ENCODE results near the gene RERE.

Gene RERE

DNA sequence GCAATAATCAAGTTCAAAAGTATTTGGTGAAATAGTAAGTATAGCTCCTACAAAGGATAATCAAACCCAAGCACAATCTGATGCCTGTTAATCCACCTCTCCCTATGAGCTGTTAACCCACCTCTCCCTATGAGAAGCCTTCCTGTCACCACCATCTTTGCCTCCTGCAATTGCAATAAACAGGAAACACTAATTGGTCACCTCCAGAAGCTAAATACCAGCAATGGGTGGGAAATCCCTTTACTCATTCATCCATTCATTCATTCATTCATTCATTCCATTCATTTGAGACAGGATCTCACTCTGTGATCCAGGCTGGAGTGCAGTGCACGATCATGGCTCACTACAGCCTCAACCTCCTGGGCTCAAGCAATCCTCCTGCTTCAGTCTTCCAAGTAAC, 132.8 kb downstream of the RERE start:
- DNase-seq = no peak

DNA sequence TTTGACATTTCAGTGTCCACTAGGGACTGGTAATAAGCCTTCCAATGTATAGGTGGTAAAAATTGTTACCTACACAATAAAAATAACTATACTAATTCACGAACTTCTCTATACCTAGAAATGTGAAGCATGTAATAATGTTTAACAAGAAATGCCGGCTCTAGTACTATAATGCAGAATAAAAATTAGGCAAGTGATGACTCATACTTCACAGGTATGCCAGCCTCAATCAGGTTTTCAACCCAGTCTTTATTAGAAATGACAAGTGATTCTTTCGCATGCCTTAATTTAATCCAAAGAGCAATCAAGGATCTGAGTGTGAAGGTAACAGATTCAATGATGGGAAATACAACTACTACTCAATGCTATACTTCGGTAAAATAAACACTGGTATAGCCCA, 134.9 kb downstream of the RERE start:
- no peak for DNase-seq

DNA sequence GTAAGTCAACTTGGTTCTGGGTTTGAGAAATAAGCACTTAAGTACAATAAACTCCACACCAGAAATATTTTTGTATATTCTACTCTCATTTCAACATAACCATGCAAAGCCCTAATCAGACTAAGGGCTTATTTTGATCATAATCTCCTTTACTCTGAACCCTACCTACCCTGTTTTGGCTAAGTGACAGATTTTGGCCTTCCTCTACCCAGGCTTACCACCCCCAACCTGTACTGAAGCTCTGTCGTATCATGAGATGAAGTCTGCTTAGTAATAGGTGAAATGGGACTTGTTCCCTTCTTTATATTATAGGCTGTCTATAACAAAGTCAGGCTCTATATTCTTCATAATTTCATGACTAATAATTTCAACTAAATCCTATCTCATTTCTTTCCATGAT, 135.5 kb downstream of the RERE start:
- no peak for DNase-seq

DNA sequence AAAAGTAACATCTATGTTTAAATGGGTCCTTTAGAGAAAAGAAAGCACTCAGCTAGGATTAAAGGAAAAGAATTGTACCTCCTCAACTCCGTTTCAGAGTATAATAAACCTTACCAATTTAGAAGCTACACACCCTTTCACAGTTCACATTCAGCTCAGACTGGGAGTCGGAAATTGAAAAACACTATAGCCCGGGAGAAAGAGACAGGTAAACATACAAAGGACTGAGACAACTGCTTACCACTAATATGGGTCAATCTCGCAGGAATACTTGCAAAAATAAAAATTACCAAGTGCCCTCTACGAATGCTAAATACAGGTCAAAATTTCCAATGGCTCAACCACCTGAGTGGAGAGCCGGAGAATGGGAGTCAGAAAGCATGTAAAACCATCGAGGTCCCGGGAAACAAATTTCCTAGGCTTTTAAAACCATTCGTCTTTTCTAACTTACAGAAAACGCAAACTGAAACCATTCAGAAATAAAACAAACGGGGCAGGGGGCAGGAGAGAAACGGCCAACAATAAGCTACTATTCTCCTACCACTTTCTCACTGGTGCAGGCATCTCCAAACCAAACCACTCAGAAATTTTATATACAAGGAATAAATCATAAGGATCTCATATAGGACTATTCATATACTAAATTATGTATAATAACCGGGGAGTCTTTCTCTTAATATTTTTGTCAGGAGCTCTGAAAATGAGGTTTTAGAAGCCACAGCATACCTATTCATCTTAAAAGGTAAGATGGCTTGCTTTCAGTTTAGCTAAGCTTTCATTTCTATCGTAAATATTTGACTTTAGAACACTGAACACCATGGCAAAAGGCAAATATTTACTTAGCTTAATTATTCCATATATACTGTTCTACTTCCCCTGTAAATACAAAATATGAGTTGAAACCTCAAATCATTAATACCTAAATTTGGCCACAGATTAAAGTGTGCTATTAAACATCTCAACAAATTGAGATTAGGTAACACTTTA, 136.5 kb downstream of the RERE start:
- DNase-seq = no peak

DNA sequence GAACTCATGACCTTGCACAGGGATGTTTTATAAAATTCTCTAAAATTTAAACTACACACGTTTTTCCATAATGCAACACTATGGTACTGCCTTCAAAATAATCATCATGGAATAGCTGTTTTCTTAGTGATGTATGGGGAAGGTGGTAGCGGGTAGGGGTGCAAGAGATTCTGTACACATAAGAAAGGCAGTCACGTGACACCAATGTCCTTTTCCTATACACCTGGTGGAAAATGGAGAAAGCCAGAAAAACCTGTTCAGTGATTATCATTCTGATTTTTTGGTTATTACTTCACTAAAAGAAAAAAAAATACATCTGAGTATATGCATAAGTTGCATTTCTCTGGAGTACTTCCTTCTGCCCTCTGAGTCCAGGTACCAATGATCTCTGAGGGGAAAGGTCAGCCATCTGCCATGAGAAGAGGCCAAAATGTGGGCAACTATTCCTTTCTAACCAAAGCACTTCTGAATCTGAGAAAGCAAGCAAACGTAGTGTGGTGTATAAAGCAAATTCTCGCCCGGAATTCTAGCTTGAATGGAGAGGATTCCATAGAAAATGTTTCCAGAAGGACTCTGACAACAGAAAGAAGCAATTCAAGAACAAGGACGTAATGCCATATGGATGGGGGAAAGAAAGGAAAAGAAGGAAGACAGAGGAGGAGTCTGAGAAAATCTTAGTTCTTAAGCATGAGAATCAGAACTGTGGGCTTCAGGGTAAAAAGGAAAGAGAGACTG, 137.3 kb downstream of the RERE start:
- no peak for DNase-seq

DNA sequence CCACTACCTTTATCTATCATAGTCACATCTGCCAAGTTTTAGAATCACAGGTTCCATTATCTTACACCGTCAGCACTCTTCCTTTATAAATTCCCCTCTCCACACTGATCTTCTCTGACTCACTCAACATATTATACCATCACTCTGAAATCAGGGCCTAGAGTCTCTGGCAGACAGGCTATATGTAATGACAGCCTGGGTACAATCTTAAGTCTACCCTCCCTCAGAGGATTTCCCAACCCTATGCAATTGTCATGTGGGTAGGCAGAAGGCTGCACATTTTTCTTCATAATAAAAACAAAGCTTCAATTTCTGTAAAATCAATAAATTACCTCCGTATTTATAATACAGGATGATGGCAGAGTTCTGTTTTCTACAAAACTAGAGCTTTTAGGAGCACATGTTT, 138.0 kb downstream of the RERE start:
- DNase-seq = no peak

DNA sequence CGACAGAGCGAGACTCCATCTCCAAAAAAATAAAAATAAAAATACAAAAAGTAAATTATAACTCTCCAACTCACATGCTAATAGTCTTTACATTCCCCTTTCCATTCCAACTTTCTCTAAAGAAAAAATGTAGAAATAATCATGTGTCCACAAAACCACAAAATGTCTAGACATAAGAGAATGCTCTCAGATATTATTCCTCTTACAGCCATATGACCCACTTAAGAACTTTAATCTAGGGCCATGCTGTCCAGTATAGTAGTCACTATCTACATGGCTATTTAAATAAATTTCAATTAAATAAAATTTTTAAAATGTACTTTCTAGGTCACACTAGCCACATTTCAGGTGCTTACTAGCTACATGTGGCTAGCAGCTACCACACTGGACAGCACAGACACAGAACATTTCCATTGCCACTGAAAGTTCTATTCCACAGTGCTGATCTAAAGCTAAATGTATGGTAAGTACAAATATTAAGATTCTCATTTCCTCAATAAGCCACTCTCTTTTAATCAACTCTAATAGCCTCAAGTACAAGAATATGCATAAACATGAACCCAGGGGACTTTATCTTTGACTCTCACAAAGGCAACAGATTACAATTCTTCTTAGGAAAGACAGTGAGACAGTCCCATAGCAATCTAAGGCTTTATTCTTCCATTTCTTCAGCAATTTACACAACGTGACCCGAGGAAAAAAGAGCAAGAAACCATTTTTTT, 138.6 kb downstream of the RERE start:
- DNase-seq = no peak

DNA sequence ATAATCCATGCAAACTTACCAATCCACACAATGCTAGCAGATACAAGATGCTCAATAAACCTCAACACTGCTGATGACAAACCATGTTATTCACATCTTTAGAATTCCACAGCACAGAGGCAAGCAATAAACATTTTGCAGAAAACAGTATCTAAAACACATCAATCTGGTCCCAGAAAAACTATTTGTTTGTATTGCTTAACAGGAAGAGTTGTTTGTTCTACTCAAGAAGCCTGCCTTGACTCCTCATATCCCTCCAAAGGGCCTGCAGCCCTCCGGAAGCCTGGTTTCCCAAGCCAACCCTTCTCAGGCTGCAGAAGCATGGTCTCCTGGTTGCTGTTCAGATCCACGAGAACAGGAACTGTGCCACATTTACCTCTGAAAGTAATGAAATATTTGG, 139.7 kb downstream of the RERE start:
- no peak for DNase-seq

DNA sequence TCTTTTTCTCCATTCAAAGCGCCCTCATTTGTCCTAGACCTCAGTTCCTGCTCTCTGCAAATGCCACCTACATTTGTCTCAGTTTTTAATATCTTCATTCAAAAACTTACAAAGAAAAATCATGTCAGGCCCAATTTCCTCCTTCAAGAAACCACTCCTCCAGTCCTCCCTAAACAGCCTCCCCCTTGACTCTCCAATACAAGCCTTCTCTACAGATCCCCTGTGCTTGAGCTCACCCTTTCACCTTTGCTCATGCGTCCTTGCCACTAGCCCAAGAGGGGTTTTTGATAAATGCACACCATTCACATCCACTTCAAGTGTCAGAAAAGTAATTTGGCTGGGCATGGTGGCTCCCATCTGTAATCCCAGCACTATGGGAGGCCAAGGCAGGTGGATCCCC, 140.6 kb downstream of the RERE start:
- DNase-seq = no peak

DNA sequence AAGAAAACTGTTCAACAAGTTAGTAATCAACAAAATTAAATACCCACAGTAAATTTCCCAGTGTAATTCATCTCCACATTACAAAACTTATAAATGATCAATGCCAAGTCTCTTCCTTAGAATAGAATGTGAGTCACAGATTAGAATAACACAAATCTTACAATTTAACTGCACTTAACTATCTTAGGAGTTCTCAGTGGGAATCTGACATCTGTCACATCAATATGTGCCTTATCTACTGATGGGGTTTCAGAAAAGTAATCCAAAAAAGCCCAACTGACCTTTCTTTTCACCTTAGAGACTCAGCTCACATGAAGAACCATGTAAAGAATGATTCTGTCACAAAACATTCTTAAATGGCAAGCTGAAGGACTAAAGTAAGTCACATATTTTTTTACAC, 141.4 kb downstream of the RERE start:
- DNase-seq = no peak

DNA sequence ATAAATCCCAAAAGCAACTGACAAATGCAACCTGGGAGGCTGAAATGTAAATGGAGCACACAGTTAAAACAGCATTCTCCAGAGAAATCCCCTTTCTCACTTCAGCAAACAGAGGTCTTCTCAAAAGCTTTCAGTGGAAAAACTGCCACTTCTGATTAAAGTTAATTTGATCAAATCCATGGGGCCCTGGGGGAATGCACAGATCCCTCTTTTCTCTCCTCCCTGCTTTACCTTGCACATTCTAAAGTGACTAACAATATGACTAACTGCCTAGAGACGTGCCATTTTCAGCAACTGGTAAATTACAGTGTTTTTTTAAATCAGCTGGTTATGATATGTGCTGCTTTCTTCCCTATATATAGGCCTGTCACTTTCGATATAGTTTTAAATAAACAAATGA, 142.5 kb downstream of the RERE start:
- DNase-seq = no peak

DNA sequence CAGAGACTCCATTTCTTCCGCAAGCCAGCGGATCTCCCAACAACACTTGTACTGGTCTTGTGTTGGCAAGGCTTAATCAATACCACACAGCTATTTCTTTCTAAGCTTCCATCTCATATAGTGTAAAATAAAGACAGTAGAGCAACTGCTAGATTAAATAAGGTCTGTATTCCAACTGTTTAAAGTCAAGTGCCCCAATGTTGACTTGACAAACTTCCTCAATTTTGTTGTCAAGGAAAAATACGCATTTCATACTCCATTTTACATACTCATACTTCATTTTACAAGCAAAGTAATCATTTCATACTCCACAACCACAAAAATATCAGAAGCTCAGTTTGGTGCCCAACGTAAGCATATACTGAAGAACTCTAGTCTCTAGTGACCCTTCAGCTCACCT, 143.0 kb downstream of the RERE start:
- DNase-seq = no peak

DNA sequence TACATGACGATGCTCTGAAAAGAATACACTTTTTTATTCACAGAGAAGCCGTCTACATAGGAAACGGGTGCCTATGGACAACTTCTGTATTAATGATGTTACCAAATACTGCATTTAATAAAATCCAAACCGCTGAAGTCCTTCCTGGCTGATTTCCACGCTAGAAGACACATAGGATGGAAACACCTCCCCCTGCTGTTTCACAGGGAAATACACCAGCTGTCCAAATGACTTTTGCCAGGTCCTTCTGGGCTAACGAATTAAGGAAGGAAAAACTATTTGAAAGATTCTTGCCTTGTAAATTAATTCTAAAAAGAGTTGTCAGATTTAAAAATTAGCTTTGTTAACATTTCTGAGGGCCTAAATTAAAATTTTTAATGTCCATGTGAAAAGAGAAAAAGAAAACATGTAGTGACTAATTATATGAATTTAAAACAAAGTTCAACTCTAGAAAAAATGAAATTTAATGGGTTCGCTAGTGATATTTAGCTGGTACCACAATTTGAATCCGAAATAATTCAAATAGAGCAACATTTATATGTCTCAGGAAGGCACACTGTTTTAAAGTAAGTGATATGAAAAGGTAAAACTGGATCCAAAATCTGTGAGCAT, 146.0 kb downstream of the RERE start:
- DNase-seq = no peak

DNA sequence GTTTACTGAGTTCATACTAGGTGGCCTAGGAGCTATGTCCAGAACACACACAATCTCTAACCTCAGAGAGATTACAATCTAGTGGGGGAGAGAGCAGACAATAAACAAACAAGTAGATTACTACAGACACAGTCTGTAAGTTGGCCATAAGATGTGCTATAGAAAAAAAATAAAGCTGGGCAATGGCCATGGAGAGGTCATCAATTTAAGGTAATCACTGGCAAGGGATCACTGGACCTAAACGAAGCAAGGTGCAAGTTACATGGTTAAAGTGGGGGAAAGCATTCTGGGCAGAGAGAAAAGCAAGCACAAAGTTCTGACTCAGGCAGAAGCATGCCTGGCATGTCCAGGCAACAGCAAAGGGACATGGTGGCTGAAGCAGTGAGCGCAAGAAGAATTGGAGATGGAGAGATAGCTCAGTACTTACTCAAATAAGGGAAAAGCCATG, 147.0 kb downstream of the RERE start:
- no peak for DNase-seq

DNA sequence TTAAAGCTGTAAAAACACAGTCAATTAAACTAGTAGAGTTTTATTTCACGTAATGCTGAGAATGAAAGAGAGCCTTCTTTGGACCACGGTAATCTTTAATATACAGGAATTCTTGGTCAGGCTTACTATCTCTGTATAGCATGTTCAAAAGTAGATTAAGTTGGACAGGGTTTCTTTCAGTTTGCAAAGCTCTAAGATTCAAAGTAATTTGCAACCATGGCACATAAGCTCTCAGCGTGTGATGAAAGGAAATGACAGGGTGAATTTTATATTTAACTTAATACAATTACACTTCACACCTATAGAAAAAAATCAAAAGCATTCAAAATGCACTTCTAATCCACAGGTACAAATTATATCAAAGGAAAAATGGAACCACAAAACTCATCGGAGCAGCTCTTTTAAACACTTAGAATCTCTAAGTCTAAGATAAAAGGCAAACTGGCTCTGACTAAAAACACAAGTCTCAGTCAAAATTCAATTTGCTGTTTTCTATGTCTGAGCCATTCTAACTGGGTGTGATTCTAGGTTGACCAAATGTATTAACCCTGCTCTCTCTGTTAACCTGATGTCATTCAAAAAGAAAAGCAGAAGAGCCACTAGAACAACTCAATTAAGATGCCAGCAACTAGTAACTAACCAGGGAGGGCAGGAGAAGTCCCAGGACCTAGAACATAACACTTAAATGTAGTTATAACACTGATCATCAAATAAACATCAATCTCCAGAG, 147.7 kb downstream of the RERE start:
- DNase-seq = no peak

DNA sequence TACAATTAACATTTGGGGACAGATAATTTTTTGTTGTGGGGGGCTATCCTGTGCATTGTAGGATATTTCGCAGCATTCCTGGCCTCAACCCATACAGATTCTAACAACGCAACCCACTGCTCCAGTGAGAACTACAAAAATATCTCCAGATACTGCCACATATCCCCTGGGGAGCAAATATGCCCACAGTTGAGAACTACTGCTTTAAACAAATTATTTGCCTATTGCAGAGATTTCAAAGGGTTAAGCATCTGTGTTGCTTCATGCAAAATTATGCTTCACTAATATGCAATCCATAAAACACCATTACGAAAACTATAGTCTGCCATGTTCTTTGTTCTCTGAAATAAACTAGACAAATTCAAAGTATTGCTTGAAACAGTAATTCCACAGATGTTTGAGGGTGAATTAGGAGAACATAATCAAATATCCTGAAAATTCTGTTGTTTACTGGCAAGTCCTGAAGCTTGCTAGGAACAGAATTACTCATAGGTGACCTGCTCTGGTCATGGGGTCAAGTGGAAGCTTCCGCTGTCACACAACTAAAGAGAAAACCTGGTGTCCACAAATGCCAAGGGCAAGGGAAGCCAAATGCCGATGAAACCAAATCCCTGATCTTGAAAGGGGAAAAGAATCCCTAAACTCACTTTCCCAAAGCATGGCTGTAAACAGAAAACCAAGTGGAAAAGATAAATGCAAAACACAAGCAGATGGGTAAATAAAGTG, 149.4 kb downstream of the RERE start:
- no peak for DNase-seq

DNA sequence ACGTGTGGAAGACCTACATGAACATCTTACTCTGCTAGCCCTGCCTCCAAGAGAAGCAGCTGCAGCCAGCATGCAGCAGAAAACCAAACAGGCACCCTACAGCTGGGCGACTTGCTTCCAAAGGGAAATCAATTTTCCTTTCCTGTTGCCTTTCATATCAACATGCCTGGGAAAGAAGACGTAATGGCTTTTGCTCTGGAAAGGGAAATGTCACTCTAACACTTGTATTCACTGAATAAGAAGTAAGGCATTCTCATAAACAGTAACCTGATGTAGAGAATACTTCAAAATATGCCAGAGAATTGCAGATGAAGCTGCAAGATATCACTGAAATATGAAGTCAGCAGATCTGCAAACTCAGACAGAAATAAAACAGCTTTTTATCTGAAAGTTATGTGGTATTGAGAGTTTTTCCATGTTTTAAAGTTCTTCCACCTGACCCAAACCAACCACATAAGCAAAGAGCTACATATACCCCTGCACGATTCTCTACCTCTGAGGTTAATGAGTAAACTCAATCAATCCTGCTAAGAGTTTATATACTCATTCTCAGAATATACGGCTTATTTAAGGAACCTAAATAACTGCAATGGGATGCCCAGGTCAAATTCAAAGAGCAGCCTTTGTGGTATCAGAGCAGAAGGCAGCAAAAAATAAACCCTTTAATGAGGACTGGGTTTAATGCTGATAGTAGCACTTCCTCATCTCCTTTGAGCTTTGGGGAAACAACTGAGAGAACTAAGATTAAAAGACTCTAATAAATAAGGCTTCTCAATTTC, 150.9 kb downstream of the RERE start:
- DNase-seq = no peak

DNA sequence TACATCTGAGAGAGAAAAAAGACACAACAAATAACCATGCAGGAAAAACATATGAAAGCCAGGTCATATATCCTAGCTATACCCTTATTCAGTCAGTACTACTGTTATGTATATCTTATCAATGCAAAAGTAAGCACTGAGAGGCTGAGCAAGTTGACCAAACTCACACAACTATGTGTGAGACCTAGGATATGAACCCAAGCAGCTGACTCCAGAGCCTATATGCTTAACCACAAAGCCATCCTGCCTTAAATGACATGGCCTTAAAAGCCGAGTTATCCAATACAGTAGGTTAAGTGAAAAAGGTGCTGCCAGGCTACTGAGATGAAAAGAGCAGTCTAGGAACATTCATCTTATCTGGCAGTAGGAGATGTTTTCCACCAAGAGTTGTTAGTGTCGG, 151.6 kb downstream of the RERE start:
- DNase-seq = no peak

DNA sequence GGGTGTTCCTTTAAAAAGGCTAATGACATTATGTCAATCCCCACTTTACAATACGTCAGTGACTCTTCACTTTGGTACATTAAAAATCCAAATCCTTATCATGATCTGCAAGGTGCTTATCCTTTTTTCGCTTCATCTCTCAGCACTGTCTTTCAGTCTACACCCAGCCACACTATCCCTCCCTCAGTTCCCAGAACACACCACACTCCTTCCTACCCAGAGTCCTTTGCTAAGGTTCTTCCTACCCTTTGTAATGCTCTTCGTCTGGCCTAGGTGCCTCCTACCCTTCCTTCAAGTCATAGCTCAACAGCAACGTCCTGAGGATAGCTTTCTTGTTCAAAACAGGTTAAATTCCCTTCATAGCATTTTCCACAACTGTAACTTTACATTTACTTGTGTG, 152.6 kb downstream of the RERE start:
- DNase-seq = no peak

DNA sequence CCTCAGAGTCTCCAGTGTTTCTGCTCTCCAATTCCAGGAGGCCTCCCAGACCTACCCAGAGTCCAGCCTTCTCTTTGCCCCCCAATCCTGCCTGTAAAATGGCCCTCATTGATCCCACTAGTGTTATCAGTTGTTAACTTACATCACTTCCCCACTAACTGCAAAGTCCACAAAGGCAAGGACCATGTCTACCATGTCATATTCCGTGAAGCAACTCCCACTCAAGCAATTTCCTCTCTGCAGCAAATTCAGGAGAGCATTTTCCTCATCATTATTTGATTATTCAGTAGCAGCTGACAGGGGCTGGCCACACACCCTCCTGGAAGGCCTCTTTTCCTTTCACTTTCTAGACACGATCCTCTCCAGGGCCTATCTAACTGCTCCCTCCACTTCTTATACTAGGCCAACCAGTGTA, 153.5 kb downstream of the RERE start:
- no peak for DNase-seq

Data from activated gamma-delta T cell treated with Interleukin-2 at 50 U/mL for 16 hours (primary cell).